ENCODE measurements around the gene CELF2.

The CELF2 gene

DNA sequence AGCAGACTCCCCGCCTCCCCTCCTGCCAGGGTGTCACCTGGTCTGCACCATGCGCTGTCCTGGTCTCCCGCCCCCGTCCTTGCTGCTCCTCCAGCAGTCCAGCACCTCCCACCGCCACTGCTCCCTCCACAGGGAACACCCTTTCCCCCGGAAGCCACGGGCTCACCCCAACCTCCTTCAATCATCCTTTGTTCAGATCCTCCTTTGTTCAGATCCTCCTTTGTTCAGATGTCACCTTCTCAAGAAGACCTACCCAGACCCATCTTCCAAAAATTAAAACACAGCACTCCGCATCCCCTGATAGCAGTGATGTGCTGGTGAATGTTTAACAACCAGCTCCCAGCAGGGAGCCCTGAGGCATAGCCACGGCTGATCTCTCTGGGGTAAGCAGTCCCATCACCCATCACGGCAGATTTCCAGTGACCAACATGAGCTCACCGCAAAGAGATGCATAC, 356.1 kb downstream of the CELF2 start:
- DNase-seq: no peak

- DNase-seq: no peak
These were observed 359.6 kb downstream of the CELF2 start for GRCh38 chr10:11377267-11377666.

DNA sequence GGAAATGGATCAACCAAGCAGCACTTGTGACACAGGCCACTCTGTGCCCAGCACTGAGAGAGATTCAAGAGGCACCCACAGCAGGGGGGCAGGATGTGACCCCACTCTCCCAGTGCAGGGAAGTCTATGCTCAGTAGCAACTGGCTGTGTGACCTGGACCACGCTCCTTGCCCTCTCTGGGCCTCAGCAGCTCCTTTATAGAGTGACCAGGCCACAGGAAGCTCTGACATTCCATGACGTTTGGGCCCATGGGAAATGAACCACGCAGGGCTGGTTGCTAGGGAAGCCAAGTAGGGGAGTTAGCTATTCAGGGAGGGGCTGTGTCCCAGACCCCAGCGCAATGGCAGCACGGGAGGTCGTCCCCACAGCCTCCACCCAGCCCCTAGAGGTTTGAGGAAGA, 361.2 kb downstream of the CELF2 start:
- DNase-seq: no peak

- no peak for DNase-seq
These were observed 362.1 kb downstream of the CELF2 start for GRCh38 chr10:11379771-11380170.

DNA sequence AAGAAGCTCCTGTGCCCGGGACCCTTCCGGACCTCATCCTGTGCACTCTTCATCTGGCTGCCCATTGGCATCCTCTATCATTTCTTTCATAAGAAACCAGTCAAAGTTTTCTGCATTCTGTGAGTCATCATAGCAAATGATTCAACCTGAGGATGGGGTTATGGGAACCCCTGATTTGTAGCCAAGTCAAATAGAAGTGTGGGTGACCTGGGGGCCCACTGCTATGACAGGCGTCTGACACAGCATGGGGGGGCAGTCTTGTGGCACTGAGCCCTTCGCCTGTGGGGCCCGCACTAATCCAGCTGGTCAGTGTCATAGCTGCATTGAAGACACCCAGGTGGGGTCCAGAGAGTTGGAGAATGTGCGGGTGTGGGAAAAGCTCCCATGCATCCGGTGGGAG, 363.4 kb downstream of the CELF2 start:
- no peak for DNase-seq

DNA sequence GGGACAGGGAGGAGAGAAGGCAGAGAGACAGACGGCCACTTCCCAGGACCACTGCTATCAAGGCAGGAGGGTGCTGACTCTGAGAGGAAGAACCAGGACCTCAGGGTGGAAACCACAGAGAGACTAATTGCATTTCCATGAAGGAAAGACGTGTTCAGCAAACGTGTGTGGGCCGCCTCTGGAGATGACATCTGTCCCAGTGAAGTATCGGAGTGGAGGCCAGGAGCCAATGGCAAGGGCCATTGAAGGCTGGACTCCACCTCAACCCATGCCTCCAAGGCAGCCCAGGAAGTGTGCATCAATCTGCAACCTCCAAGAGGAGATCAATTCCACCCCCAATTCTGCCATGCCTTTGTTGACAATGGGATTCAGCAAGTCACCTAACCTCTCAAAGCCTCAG, 363.8 kb downstream of the CELF2 start:
- no peak for DNase-seq

- DNase-seq: no peak
These were observed 364.5 kb downstream of the CELF2 start for GRCh38 chr10:11382187-11382586.

- DNase-seq: no peak
These were observed 368.4 kb downstream of the CELF2 start for GRCh38 chr10:11386044-11386443.

All from NCI-H345 (cell line).